Ishikawa (cell line): Measurements from ENCODE around the gene SCARF2.

Source experiments
- CEBPB ChIP-seq: IDR thresholded peaks from 2 replicates; pipeline ENCODE4 v1.6.1; 2012
- CREB1 ChIP-seq: IDR thresholded peaks from 2 replicates; pipeline ENCODE4 v1.6.1; 2012; ENCODE audit warnings: low read depth
- EGR1 ChIP-seq: IDR thresholded peaks from 2 replicates; pipeline ENCODE4 v1.6.1; 2012
- EP300 ChIP-seq: IDR thresholded peaks from 2 replicates; pipeline ENCODE4 v1.6.1; 2012; ENCODE audit warnings: borderline replicate concordance
- FOXM1 ChIP-seq: IDR thresholded peaks from 2 replicates; pipeline ENCODE4 v1.6.1; 2012; ENCODE audit warnings: low read depth, borderline replicate concordance
- MAX ChIP-seq: IDR thresholded peaks from 2 replicates; pipeline ENCODE4 v1.6.1; 2012
- NFIC ChIP-seq: IDR thresholded peaks from 2 replicates; pipeline ENCODE4 v1.6.1; 2012
- RAD21 ChIP-seq: IDR thresholded peaks from 2 replicates; pipeline ENCODE4 v1.6.1; 2012; ENCODE audit warnings: low read depth
- REST ChIP-seq: IDR thresholded peaks from 2 replicates; pipeline ENCODE4 v1.6.1; 2012; ENCODE audit warnings: low read depth, mild to moderate bottlenecking
- TAF1 ChIP-seq: IDR thresholded peaks from 2 replicates; pipeline ENCODE4 v1.6.1; 2012; ENCODE audit warnings: low read depth, mild to moderate bottlenecking
- TCF12 ChIP-seq: IDR thresholded peaks from 2 replicates; pipeline ENCODE4 v1.6.1; 2012; ENCODE audit warnings: low read depth
- TEAD4 ChIP-seq: IDR thresholded peaks from 2 replicates; pipeline ENCODE4 v1.6.1; 2012
- USF1 ChIP-seq: IDR thresholded peaks from 2 replicates; pipeline ENCODE4 v1.6.1; 2012
- YY1 ChIP-seq: IDR thresholded peaks from 2 replicates; pipeline ENCODE4 v1.6.1; 2012; ENCODE audit warnings: low read depth
- ZBTB7A ChIP-seq: IDR thresholded peaks from 2 replicates; pipeline ENCODE4 v1.6.1; 2012; ENCODE audit warnings: low read depth

SCARF2 gene

GRCh38 chr22:20423008-20423905 lies 14.4 kb downstream of the SCARF2 start:
- TF ChIP-seq EP300 (no peak), REST (no peak), NFIC (no peak), USF1 (no peak), CREB1 (no peak), EGR1 (no peak), ZBTB7A (no peak), TCF12 (no peak)

- no peak for TF ChIP-seq TCF12
- TF ChIP-seq USF1: no peak
- TF ChIP-seq TEAD4: no peak
- no peak for TF ChIP-seq RAD21
- no peak for TF ChIP-seq ZBTB7A
- TF ChIP-seq REST: no peak
- no peak for TF ChIP-seq TAF1
- no peak for TF ChIP-seq YY1
- TF ChIP-seq CREB1: no peak
- no peak for TF ChIP-seq EGR1
- no peak for TF ChIP-seq MAX
- TF ChIP-seq NFIC: no peak
- TF ChIP-seq EP300: no peak
- TF ChIP-seq FOXM1: no peak
Observed at GRCh38 chr22:20422271-20423007, 15.2 kb downstream of the SCARF2 start.

DNA sequence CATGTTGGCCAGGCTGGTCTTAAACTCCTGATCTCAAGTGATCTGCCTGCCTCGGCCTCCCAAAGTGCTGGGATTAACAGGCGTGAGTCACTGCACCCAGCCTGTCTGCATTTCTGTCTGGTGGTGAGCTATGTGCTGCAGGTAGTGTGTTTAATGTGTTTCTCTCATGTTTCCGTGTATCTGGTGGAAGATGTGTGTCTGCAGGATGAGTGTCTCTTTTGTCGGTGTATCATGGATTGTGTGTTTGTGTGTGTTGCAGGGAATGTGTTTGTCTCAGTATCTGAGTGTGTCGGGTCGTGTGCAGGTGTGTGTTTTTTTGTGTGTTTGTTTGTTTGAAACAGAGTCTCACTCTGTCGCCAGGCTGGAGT lies 16.1 kb downstream of the SCARF2 start:
- TF ChIP-seq YY1 (no peak), TCF12 (no peak), CREB1 (no peak), CEBPB (no peak), EGR1 (no peak), RAD21 (no peak), EP300 (no peak), REST (no peak), TAF1 (no peak), NFIC (no peak), TEAD4 (no peak), FOXM1 (no peak), USF1 (no peak), ZBTB7A (no peak), MAX (no peak)
